Measurements from ENCODE around the gene LYPLAL1. TPM values are rescaled to one million over a fixed set of nuclear protein-coding genes. Genes with fewer than 3 reads are reported as not detected.
"Not testable (repeated sequence)": the region's sequence is repeated elsewhere in the genome, so short reads cannot be mapped to it uniquely, and the experiment has no call there.

The LYPLAL1 gene
- total RNA-seq, 2 donors from 2014 or later: 22.4 to 32.9 TPM

GRCh38 chr1:219188331-219188803 lies 14.7 kb downstream of the LYPLAL1 start:
- DNase-seq (no peak), ATAC-seq (peak; percentile 93)
- TF ChIP-seq POLR2A (IDR thresholded peaks at IDR 0.05): no peak
- TF ChIP-seq CTCF (IDR thresholded peaks at IDR 0.05): no peak
- Histone ChIP-seq H3K27ac (peak overlapping the region; percentile 57 to 91 (median 87)), H3K36me3 (replicated peaks in 1 of 2; ENCODE audit: insufficient read depth in 1 of 2, low read depth in 2 of 2) (no peaks in the 10 kb centered on the region), H3K4me1 (peaks cover 45% of the 10 kb centered on the region), H3K9me3 (no peaks in the 10 kb centered on the region), H3K4me3 (no peak overlapping the region), H3K27me3 (no peaks in the 10 kb centered on the region)
- intact Hi-C loops (cut with DNase I): no loop called here
- WGBS, 2 donors: 13 to 14% methylated on average over 3 of the region's 3 CpGs

GRCh38 chr1:219189021-219189824 lies 15.5 kb downstream of the LYPLAL1 start:
- DNase-seq: no peak
- TF ChIP-seq CTCF (IDR thresholded peaks at IDR 0.05): no peak
- peak in 2 of 3 donors; percentile 14 to 21 for TF ChIP-seq POLR2A (IDR thresholded peaks at IDR 0.05)
- ATAC-seq: peak; percentile 93
- Histone ChIP-seq H3K4me3 (no peak overlapping the region), H3K27ac (peak overlapping the region; percentile 66 to 91 (median 87)), H3K9me3 (no peaks in the 10 kb centered on the region), H3K4me1 (peaks cover 45% of the 10 kb centered on the region), H3K27me3 (no peaks in the 10 kb centered on the region), H3K36me3 (replicated peaks in 1 of 2; ENCODE audit: insufficient read depth in 1 of 2, low read depth in 2 of 2) (no peaks in the 10 kb centered on the region)
- intact Hi-C loops (cut with DNase I): no loop called here

DNA sequence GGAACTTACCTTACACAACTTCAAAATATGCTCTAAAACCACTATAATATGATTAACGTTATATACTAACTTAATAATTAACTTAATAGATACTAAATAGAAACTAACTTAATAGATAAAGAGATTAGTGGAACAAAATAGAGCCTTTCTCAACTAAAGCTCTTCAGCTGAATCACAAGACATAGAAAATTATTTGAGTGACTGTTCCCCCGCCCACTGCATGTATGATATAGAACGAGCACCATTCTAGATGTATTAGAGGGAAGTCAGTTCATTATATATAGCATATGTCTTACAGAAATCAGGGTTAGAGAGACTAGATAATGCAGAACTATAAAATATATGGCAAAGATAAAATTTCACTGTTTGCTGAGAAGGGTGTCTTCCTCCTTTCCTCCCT lies 16.3 kb downstream of the LYPLAL1 start:
- H3K4me3 ChIP-seq: no peak overlapping the region
- ATAC-seq (no peak), DNase-seq (no peak)
- peaks cover 45% of the 10 kb centered on the region for H3K4me1 ChIP-seq
- 59 to 66% methylated on average over 3 of the region's 3 CpGs for WGBS, 2 donors
- no peaks in the 10 kb centered on the region for H3K9me3 ChIP-seq
- H3K27ac ChIP-seq: peak overlapping the region in 3 of 4 donors; percentile 86 to 91 (median 88)
- no peaks in the 10 kb centered on the region for H3K27me3 ChIP-seq
- TF ChIP-seq CTCF (IDR thresholded peaks at IDR 0.05) (no peak), POLR2A (IDR thresholded peaks at IDR 0.05) (no peak)
- H3K36me3 ChIP-seq (replicated peaks in 1 of 2; ENCODE audit: insufficient read depth in 1 of 2, low read depth in 2 of 2): no peaks in the 10 kb centered on the region
- intact Hi-C loops (cut with DNase I): no loop called here

- no peak for ATAC-seq
- Histone ChIP-seq H3K4me1 (peaks cover 43% of the 10 kb centered on the region), H3K4me3 (no peak overlapping the region), H3K9me3 (no peaks in the 10 kb centered on the region), H3K27me3 (no peaks in the 10 kb centered on the region), H3K36me3 (replicated peaks in 1 of 2; ENCODE audit: insufficient read depth in 1 of 2, low read depth in 2 of 2) (no peaks in the 10 kb centered on the region), H3K27ac (peak overlapping the region in 2 of 4 donors; percentile 28 to 91)
- intact Hi-C loops (cut with DNase I): no loop called here
- no peak for TF ChIP-seq CTCF (IDR thresholded peaks at IDR 0.05)
- TF ChIP-seq POLR2A (IDR thresholded peaks at IDR 0.05): no peak
- no peak for DNase-seq
- 90 to 92% methylated on average over 3 of the region's 3 CpGs for WGBS, 2 donors
Measured at GRCh38 chr1:219190605-219191004, 16.9 kb downstream of the LYPLAL1 start.

- intact Hi-C loops (cut with DNase I); H3K4me1 ChIP-seq; H3K27ac ChIP-seq; H3K27me3 ChIP-seq; ATAC-seq; H3K36me3 ChIP-seq (replicated peaks in 1 of 2; ENCODE audit: insufficient read depth in 1 of 2, low read depth in 2 of 2); H3K9me3 ChIP-seq; DNase-seq; H3K4me3 ChIP-seq: not testable (repeated sequence)
- 93 to 99% methylated on average over 3 of the region's 3 CpGs for WGBS, 2 donors
Measured at GRCh38 chr1:219195833-219196232, 22.2 kb downstream of the LYPLAL1 start.
